Measurements from ENCODE around the gene ETV6. TPM values are rescaled to one million over a fixed set of nuclear protein-coding genes. Genes with fewer than 3 reads are reported as not detected.
"Not testable (repeated sequence)": the region's sequence is repeated elsewhere in the genome, so short reads cannot be mapped to it uniquely, and the experiment has no call there.

ETV6 gene
- total RNA-seq, 4 donors from 2014 or later = 7.6 to 45.5 (median 8.2) TPM

GRCh38 chr12:11902525-11902875 is 253.0 kb downstream of the ETV6 start:
- intact Hi-C loops (cut with DNase I; ENCODE audit: low total_unique reads) = no loop called here
- H3K27ac ChIP-seq = no peak overlapping the region
- no peaks in the 10 kb centered on the region for H3K36me3 ChIP-seq
- no peak for DNase-seq
- no peaks in the 10 kb centered on the region for H3K4me1 ChIP-seq
- H3K4me3 ChIP-seq = no peak overlapping the region
- no peaks in the 10 kb centered on the region for H3K9me3 ChIP-seq
- no peaks in the 10 kb centered on the region for H3K27me3 ChIP-seq
- no peak for TF ChIP-seq POLR2A (IDR thresholded peaks at IDR 0.05)
- TF ChIP-seq, protein P1, sequence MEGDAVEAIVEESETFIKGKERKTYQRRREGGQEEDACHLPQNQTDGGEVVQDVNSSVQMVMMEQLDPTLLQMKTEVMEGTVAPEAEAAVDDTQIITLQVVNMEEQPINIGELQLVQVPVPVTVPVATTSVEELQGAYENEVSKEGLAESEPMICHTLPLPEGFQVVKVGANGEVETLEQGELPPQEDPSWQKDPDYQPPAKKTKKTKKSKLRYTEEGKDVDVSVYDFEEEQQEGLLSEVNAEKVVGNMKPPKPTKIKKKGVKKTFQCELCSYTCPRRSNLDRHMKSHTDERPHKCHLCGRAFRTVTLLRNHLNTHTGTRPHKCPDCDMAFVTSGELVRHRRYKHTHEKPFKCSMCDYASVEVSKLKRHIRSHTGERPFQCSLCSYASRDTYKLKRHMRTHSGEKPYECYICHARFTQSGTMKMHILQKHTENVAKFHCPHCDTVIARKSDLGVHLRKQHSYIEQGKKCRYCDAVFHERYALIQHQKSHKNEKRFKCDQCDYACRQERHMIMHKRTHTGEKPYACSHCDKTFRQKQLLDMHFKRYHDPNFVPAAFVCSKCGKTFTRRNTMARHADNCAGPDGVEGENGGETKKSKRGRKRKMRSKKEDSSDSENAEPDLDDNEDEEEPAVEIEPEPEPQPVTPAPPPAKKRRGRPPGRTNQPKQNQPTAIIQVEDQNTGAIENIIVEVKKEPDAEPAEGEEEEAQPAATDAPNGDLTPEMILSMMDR (IDR thresholded peaks at IDR 0.05) = no peak

DNA sequence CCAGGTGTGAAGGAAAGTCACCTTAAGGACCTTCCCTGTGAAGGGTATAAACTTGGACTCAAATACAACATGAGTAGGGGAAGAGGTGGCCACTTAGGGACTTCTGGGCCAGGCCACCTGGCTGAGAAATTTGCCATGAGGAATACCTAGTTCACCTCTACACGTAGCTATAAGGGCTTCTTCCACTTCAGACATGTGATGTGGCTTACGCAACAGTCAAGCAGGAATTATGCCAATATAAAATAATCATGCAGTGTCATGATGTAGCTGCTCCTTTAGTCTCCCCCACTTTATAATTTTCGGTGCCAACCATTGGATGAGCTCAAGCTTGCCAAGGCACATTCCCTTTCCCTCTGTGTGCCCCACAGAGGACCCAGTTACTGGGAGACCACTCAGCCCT is 254.7 kb downstream of the ETV6 start:
- no peaks in the 10 kb centered on the region for H3K9me3 ChIP-seq
- no peaks in the 10 kb centered on the region for H3K4me1 ChIP-seq
- no peak overlapping the region for H3K4me3 ChIP-seq
- H3K27ac ChIP-seq = no peak overlapping the region
- H3K36me3 ChIP-seq = no peaks in the 10 kb centered on the region
- no peak for TF ChIP-seq POLR2A (IDR thresholded peaks at IDR 0.05)
- TF ChIP-seq, protein P1 (IDR thresholded peaks at IDR 0.05) = no peak
- DNase-seq = no peak
- no peaks in the 10 kb centered on the region for H3K27me3 ChIP-seq
- intact Hi-C loops (cut with DNase I; ENCODE audit: low total_unique reads) = no loop called here

- Histone ChIP-seq H3K27ac (no peak overlapping the region), H3K4me3 (no peak overlapping the region), H3K4me1 (no peaks in the 10 kb centered on the region), H3K9me3 (no peaks in the 10 kb centered on the region), H3K36me3 (no peaks in the 10 kb centered on the region), H3K27me3 (no peaks in the 10 kb centered on the region)
- TF ChIP-seq, protein P1 (IDR thresholded peaks at IDR 0.05) = no peak
- no peak for TF ChIP-seq POLR2A (IDR thresholded peaks at IDR 0.05)
- intact Hi-C loops (cut with DNase I; ENCODE audit: low total_unique reads) = no loop called here
- no peak for DNase-seq
Observed at GRCh38 chr12:11905534-11905933, 256.1 kb downstream of the ETV6 start.

GRCh38 chr12:11906286-11906935 is 256.9 kb downstream of the ETV6 start:
- TF ChIP-seq, protein P1 (IDR thresholded peaks at IDR 0.05) = no peak
- no peak for TF ChIP-seq POLR2A (IDR thresholded peaks at IDR 0.05)
- no peaks in the 10 kb centered on the region for H3K4me1 ChIP-seq
- no peaks in the 10 kb centered on the region for H3K9me3 ChIP-seq
- no peaks in the 10 kb centered on the region for H3K27me3 ChIP-seq
- no peak overlapping the region for H3K27ac ChIP-seq
- H3K36me3 ChIP-seq = no peaks in the 10 kb centered on the region
- DNase-seq = no peak
- no peak overlapping the region for H3K4me3 ChIP-seq
- intact Hi-C loops (cut with DNase I; ENCODE audit: low total_unique reads) = no loop called here

DNA sequence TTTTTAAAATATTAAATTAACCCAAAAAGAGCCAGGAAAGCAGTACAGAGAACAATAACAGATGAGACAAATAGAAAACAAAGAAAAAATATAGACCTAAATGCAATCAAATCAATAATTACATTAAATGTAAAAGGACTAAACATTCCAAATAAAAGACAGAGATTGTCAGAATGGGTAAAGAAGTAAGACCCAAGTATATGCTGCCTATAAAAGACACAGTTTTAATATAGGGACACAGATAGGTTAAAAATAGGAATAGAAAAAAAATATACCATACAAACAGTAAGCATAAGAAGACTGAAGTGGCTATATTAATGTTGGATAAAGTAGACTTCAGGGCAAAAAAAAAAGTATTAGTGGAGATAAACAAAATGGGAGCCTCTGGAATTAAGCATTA is 258.2 kb downstream of the ETV6 start:
- Histone ChIP-seq H3K4me1 (no peaks in the 10 kb centered on the region), H3K4me3 (no peak overlapping the region), H3K27me3 (no peaks in the 10 kb centered on the region), H3K27ac (no peak overlapping the region), H3K36me3 (no peaks in the 10 kb centered on the region), H3K9me3 (no peaks in the 10 kb centered on the region)
- intact Hi-C loops (cut with DNase I; ENCODE audit: low total_unique reads) = no loop called here
- TF ChIP-seq, protein P1 (IDR thresholded peaks at IDR 0.05) = no peak
- TF ChIP-seq POLR2A (IDR thresholded peaks at IDR 0.05) = no peak
- no peak for DNase-seq

DNA sequence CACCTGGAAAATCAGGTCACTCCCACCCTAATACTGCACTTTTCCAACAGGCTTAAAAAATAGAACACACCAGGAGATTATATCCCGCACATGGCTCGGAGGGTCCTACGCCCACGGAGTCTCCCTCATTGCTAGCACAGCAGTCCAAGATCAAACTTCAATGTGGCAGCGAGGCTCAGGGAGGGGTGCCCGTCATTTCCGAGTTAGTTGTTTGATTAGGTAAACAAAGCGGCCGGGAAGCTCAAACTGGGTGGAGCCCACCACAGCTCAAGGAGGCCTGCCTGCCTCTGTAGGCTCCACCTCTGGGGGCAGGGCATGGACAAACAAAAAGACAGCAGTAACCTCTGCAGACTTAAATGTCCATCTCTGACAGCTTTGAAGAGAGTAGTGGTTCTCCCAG is 259.9 kb downstream of the ETV6 start:
- H3K27ac ChIP-seq; DNase-seq; H3K4me3 ChIP-seq; H3K36me3 ChIP-seq; H3K4me1 ChIP-seq; H3K27me3 ChIP-seq; H3K9me3 ChIP-seq; intact Hi-C loops (cut with DNase I; ENCODE audit: low total_unique reads): not testable (repeated sequence)

All from uterus (tissue), 4 donors.